NCI-H460 (cell line): ENCODE data around the gene TFPT. TPM values are rescaled to one million over a fixed set of nuclear protein-coding genes. Genes with fewer than 3 reads are reported as not detected.

ENCODE experiments used
- DNase-seq: peaks from one replicate; pipeline ENCODE4 v3.0.0-alpha.2; 2016; ENCODE audit warnings: low read depth; ENCODE audit errors: extremely low read depth
- total RNA-seq: library from RNA; depleted of rRNA; stranded (reverse); fragments of >200 nt; shearing (Covaris generic); gene quantifications from 2 replicates; pipeline ENCODE4 v1.2.3, GENCODE V29; 2014

TFPT gene
- total RNA-seq, 1 experiment from 2014 or later, result 10.2 TPM

GRCh38 chr19:54149021-54149812 lies 33.8 kb upstream of the TFPT start:
- no peak for DNase-seq

GRCh38 chr19:54148158-54148557 lies 32.7 kb upstream of the TFPT start:
- no peak for DNase-seq

GRCh38 chr19:54147676-54148075 lies 32.2 kb upstream of the TFPT start:
- no peak for DNase-seq

- no peak for DNase-seq
Observed at GRCh38 chr19:54145541-54146158, 30.2 kb upstream of the TFPT start.

GRCh38 chr19:54142166-54142780 lies 26.8 kb upstream of the TFPT start:
- no peak for DNase-seq

GRCh38 chr19:54141356-54141755 lies 25.9 kb upstream of the TFPT start:
- DNase-seq, result no peak

GRCh38 chr19:54138489-54139256 lies 23.2 kb upstream of the TFPT start:
- DNase-seq, result no peak

- no peak for DNase-seq
Observed at GRCh38 chr19:54137699-54138488, 22.4 kb upstream of the TFPT start, which contains the start of gene CNOT3. TSS of gene CNOT3 (plus strand) at chr19:54137762. CDS start at chr19:54142979, 5,217 bp downstream.

- DNase-seq, result peak; percentile 99
Observed at GRCh38 chr19:54136864-54137698, 21.6 kb upstream of the TFPT start.

- no peak for DNase-seq
Observed at GRCh38 chr19:54136086-54136863, 20.8 kb upstream of the TFPT start.

- DNase-seq, result no peak
Observed at GRCh38 chr19:54133957-54134590, 18.6 kb upstream of the TFPT start.

GRCh38 chr19:54133312-54133956 lies 18.0 kb upstream of the TFPT start:
- DNase-seq, result no peak

- no peak for DNase-seq
Observed at GRCh38 chr19:54129617-54129996, 14.2 kb upstream of the TFPT start.

- DNase-seq, result no peak
Observed at GRCh38 chr19:54128796-54129616, 13.5 kb upstream of the TFPT start.

GRCh38 chr19:54128441-54128725 lies 12.9 kb upstream of the TFPT start:
- no peak for DNase-seq

- no peak for DNase-seq
Observed at GRCh38 chr19:54127688-54128440, 12.4 kb upstream of the TFPT start.
